ENCODE results near the gene BRAF.

BRAF gene

DNA sequence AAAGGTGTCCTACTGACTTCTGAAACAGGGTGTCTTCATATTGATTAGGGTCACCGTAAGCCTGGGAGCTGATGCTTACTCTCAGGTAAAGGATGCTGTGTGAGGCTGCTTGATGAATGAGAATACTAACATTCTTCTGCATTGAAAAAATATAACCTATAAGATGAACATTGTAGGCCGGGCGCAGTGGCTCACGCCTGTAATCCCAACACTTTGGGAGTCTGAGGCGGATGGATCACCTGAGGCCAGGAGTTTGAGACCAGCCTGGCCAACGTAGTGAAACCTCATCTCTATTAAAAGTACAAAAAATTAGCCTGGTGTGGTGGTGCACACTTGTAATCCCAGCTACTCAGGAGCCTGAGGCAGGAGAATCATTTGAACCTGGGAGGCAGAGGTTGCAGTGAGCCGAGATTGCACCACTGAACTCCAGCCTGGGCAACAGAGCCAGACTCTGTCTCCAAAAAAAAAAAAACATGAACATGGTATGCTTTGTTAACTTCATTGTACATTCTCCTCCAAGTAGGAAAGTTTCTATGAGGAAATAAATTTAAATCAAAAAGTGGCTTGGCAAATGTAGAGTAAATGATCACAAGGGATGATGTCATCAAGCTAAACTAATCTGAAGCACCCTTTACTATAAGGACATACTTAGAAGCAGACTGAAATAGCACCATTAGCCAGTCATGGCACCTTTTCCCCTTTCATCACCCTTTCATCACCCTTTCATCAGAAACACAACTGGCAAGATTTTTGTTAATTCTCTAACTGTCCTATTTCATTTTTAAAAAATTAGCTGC, 1.5 kb upstream of the BRAF start:
- H3K9me3 ChIP-seq (ENCODE audit: insufficient read depth, low read length): no peaks in the 10 kb centered on the region
- DNase-seq (ENCODE audit: low read depth, low spot score): no peak
- TF ChIP-seq ZNF274 (IDR thresholded peaks at IDR 0.05; ENCODE audit: low read depth, low read length) (no peak), YY1 (IDR thresholded peaks at IDR 0.05; ENCODE audit: insufficient read depth, insufficient read length) (no peak), SUZ12 (IDR thresholded peaks at IDR 0.05; ENCODE audit: extremely low read depth, insufficient read depth, insufficient read length) (no peak)
- no peak overlapping the region for H3K9ac ChIP-seq (ENCODE audit: insufficient read length, low read depth)
- no peaks in the 10 kb centered on the region for H3K36me3 ChIP-seq (ENCODE audit: insufficient read depth, insufficient read length, low read length)
- no peaks in the 10 kb centered on the region for H3K4me1 ChIP-seq (ENCODE audit: insufficient read depth, insufficient read length)
- H3K4me3 ChIP-seq (ENCODE audit: insufficient read length, low read depth): no peak overlapping the region
- no peaks in the 10 kb centered on the region for H3K27me3 ChIP-seq (ENCODE audit: insufficient read depth, insufficient read length)

DNA sequence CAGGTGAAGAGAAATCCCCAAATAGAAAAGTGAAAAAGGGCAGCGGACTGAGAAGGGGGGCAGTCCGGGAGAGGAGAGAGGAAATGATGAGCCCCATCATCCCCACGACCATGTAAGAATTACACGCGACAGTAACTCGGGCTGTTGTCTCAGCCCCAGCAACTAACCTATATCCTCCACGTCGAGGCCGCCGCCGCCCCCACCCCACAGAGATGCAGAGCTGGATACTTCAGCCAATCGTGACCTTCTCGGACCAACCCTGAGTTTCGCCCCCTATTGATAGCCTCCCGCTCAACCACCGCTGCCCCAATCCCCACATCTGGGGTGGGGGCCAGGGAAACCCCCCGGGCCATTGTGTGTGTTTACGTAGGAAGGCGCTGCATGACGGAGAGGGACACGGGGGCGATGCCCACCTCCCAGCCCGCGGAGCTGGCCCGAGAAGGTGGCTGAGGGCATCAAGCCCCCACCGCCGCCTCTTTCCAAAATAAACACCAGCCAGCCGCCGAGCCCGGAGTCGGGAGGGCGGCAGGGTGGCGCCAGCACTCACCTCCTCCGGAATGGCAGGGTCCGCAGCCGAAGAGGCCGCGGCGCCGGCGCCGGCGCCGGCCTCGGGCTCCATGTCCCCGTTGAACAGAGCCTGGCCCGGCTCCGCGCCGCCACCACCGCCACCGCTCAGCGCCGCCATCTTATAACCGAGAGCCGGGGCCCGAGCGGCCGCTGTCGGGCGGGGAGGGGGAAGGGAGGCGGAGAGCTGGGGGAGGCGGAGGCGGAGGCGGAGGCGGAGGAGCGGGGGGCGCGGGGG, 509 bp downstream of the BRAF start:
- no peaks in the 10 kb centered on the region for H3K36me3 ChIP-seq (ENCODE audit: insufficient read depth, insufficient read length, low read length)
- peak overlapping the region; percentile 80 for H3K4me3 ChIP-seq (ENCODE audit: insufficient read length, low read depth)
- H3K4me1 ChIP-seq (ENCODE audit: insufficient read depth, insufficient read length): no peaks in the 10 kb centered on the region
- TF ChIP-seq SUZ12 (IDR thresholded peaks at IDR 0.05; ENCODE audit: extremely low read depth, insufficient read depth, insufficient read length): no peak
- TF ChIP-seq YY1 (IDR thresholded peaks at IDR 0.05; ENCODE audit: insufficient read depth, insufficient read length): no peak
- TF ChIP-seq ZNF274 (IDR thresholded peaks at IDR 0.05; ENCODE audit: low read depth, low read length): no peak
- no peaks in the 10 kb centered on the region for H3K27me3 ChIP-seq (ENCODE audit: insufficient read depth, insufficient read length)
- DNase-seq (ENCODE audit: low read depth, low spot score): peak; percentile 59
- no peaks in the 10 kb centered on the region for H3K9me3 ChIP-seq (ENCODE audit: insufficient read depth, low read length)
- peak overlapping the region; percentile 81 for H3K9ac ChIP-seq (ENCODE audit: insufficient read length, low read depth)

DNA sequence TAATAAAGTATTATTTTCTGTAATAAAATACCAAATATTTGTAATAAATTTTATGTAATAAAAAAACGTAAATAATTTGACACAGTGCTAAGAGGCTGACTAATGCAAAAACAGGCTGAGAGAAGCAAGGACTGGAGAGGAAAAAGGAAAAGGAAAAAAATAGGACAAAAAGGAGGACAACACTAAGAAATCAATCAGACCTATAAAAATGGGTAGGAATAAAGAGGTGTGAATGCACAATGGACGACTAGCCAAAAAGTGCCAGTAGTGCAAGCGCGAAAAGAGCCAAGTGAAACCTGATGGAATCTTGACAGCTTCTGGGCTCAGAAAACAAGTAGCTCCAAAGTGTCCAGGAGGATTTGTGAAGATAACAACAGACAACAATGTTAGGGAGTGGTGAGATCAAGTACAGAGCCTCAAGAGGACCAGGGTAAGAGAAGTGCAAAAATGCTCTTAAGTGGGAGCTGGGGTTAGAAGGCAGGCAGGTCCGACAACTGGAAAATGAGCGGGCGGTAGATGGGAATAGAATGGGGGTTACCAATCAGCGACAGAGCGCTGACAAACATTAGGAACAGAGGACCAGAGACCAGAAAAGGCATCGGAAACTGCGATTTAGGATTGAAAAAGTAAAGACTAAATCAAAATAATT, 1.2 kb downstream of the BRAF start:
- no peak for DNase-seq (ENCODE audit: low read depth, low spot score)
- Histone ChIP-seq H3K4me1 (ENCODE audit: insufficient read depth, insufficient read length) (no peaks in the 10 kb centered on the region), H3K27me3 (ENCODE audit: insufficient read depth, insufficient read length) (no peaks in the 10 kb centered on the region), H3K4me3 (ENCODE audit: insufficient read length, low read depth) (peak overlapping the region; percentile 80), H3K9me3 (ENCODE audit: insufficient read depth, low read length) (no peaks in the 10 kb centered on the region), H3K36me3 (ENCODE audit: insufficient read depth, insufficient read length, low read length) (no peaks in the 10 kb centered on the region), H3K9ac (ENCODE audit: insufficient read length, low read depth) (peak overlapping the region; percentile 81)
- TF ChIP-seq SUZ12 (IDR thresholded peaks at IDR 0.05; ENCODE audit: extremely low read depth, insufficient read depth, insufficient read length) (no peak), YY1 (IDR thresholded peaks at IDR 0.05; ENCODE audit: insufficient read depth, insufficient read length) (no peak), ZNF274 (IDR thresholded peaks at IDR 0.05; ENCODE audit: low read depth, low read length) (no peak)

DNA sequence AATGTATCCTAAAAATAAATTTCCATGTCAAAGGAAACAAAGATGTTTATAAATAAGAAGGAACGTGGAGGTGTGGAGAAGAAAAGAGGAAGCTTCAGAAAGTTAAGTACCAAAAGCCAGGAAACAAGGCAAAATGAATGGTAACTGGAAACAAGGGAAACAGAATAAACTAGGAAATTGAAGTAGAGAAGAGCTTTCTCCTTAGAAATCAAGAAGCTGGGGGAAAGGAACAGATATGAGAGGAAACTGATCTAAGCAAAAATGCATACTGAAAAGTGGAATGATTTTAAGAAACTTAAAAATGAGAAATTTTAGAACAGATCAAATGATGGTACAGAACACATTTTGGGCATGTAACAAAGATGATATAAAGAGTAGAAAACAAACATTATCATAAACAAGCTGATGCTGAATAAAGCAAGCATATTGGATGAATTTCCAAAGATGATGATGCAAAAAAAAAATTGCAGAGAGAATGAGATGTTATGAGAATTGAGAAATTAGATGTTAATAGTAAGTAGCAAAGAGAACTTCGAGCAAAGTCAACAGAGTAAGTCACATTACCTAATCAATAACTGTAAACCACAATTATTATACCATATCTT, 1.9 kb downstream of the BRAF start:
- DNase-seq (ENCODE audit: low read depth, low spot score): no peak
- Histone ChIP-seq H3K36me3 (ENCODE audit: insufficient read depth, insufficient read length, low read length) (no peaks in the 10 kb centered on the region), H3K27me3 (ENCODE audit: insufficient read depth, insufficient read length) (no peaks in the 10 kb centered on the region), H3K4me3 (ENCODE audit: insufficient read length, low read depth) (no peak overlapping the region), H3K9me3 (ENCODE audit: insufficient read depth, low read length) (no peaks in the 10 kb centered on the region), H3K9ac (ENCODE audit: insufficient read length, low read depth) (no peak overlapping the region), H3K4me1 (ENCODE audit: insufficient read depth, insufficient read length) (no peaks in the 10 kb centered on the region)
- TF ChIP-seq YY1 (IDR thresholded peaks at IDR 0.05; ENCODE audit: insufficient read depth, insufficient read length) (no peak), ZNF274 (IDR thresholded peaks at IDR 0.05; ENCODE audit: low read depth, low read length) (no peak), SUZ12 (IDR thresholded peaks at IDR 0.05; ENCODE audit: extremely low read depth, insufficient read depth, insufficient read length) (no peak)

DNA sequence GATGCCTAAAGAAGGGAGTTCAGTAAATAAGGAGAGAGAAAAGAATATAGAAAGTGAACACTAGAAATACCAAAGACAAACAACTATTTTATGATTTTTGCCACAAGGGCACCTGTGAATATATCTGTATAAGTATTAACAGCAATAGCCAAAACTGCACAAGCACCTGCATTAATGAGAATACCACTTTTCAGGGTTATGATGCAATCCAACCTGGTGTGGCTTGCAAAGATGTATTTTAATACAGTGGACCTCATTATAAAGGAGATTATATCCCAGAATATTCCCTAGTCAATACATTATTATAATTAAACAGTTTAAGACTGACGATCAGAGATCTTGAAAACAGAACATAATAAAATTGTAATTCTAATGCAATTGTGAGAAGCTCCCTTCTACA, 4.0 kb downstream of the BRAF start:
- Histone ChIP-seq H3K9ac (ENCODE audit: insufficient read length, low read depth) (no peak overlapping the region), H3K4me1 (ENCODE audit: insufficient read depth, insufficient read length) (no peaks in the 10 kb centered on the region), H3K4me3 (ENCODE audit: insufficient read length, low read depth) (no peak overlapping the region), H3K36me3 (ENCODE audit: insufficient read depth, insufficient read length, low read length) (no peaks in the 10 kb centered on the region), H3K27me3 (ENCODE audit: insufficient read depth, insufficient read length) (no peaks in the 10 kb centered on the region), H3K9me3 (ENCODE audit: insufficient read depth, low read length) (no peaks in the 10 kb centered on the region)
- TF ChIP-seq ZNF274 (IDR thresholded peaks at IDR 0.05; ENCODE audit: low read depth, low read length) (no peak), SUZ12 (IDR thresholded peaks at IDR 0.05; ENCODE audit: extremely low read depth, insufficient read depth, insufficient read length) (no peak)
- no peak for DNase-seq (ENCODE audit: low read depth, low spot score)

DNA sequence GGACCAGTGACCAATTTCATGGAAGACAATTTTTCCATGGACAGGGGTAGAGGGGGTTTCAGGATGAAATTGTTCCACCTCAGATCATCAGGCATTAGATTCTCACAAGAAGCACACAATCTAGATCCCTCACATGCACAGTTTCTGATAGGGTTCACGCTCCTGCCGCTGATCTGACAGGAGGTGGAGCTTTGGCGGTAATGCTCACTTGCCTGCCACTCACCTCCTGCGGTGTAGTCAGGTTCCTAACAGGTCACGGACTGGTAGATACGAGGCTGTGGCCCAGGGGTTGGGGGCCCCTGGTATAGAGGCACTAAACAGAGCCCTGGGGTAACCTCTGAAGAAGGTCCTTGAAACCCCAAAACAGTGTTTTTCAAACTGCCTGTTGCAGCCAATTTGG, 6.5 kb downstream of the BRAF start:
- no peak for TF ChIP-seq SUZ12 (IDR thresholded peaks at IDR 0.05; ENCODE audit: extremely low read depth, insufficient read depth, insufficient read length)
- no peak for TF ChIP-seq ZNF274 (IDR thresholded peaks at IDR 0.05; ENCODE audit: low read depth, low read length)
- no peak for TF ChIP-seq YY1 (IDR thresholded peaks at IDR 0.05; ENCODE audit: insufficient read depth, insufficient read length)
- no peaks in the 10 kb centered on the region for H3K27me3 ChIP-seq (ENCODE audit: insufficient read depth, insufficient read length)
- no peak for DNase-seq (ENCODE audit: low read depth, low spot score)
- H3K4me1 ChIP-seq (ENCODE audit: insufficient read depth, insufficient read length): no peaks in the 10 kb centered on the region
- no peak overlapping the region for H3K9ac ChIP-seq (ENCODE audit: insufficient read length, low read depth)
- H3K36me3 ChIP-seq (ENCODE audit: insufficient read depth, insufficient read length, low read length): no peaks in the 10 kb centered on the region
- H3K9me3 ChIP-seq (ENCODE audit: insufficient read depth, low read length): no peaks in the 10 kb centered on the region
- no peak overlapping the region for H3K4me3 ChIP-seq (ENCODE audit: insufficient read length, low read depth)
